Stimulated activated naive CD8-positive, alpha-beta T cell treated with anti-CD3 and anti-CD28 coated beads, Interleukin-15, amount 100 ng/mL, for 72 hours (primary cell): ENCODE results near the gene LRRC41.
A peak's percentile ranks its signal among the peaks of the same experiment; 100 is the strongest.
"Not testable (repeated sequence)": the region's sequence is repeated elsewhere in the genome, so short reads cannot be mapped to it uniquely, and the experiment has no call there.

Experiments
- ATAC-seq: fragments of 150-1000 bp; cut with Tn5 transposase; 2 replicates; pipeline ENCODE4 v1.10.0; 2021; ENCODE audit warnings: mild to moderate bottlenecking, moderate library complexity
- DNase-seq, 2 donors: peaks; one replicate each; pipeline ENCODE4 v3.0.0; 2021 to 2022
- H3K27ac Mint-ChIP-seq, 2 donors: one replicate each; pipeline ENCODE4 v1.8.0; 2022; ENCODE audit warnings: mild to moderate bottlenecking in 2 of 2, mixed read lengths in 2 of 2, moderate library complexity in 2 of 2
- H3K27me3 Mint-ChIP-seq: one replicate; pipeline ENCODE4 v1.8.0; 2022; ENCODE audit warnings: mixed read lengths
- H3K4me1 Mint-ChIP-seq: one replicate; pipeline ENCODE4 v1.8.0; 2022; ENCODE audit warnings: mild to moderate bottlenecking, mixed read lengths
- H3K4me3 Mint-ChIP-seq, 2 donors: one replicate each; pipeline ENCODE4 v1.8.0; 2022; ENCODE audit warnings: mild to moderate bottlenecking in 2 of 2, mixed read lengths in 2 of 2, moderate library complexity in 1 of 2
- H3K9me3 Mint-ChIP-seq, 2 donors: one replicate each; pipeline ENCODE4 v1.8.0; 2022; ENCODE audit warnings: mixed read lengths in 2 of 2

The LRRC41 gene

GRCh38 chr1:46303038-46303871 is at the start of gene LRRC41, which contains the start of gene UQCRH:
TSS of gene LRRC41 (minus strand) at chr1:46303616. CDS start at chr1:46303322, 294 bp downstream.
TSS of gene UQCRH (plus strand) at chr1:46303698. CDS start at chr1:46303767, 69 bp downstream.
- ATAC-seq = peak; percentile 85
- H3K4me1 Mint-ChIP-seq = peaks cover 67% of the 10 kb centered on the region

GRCh38 chr1:46352363-46352762 is 48.9 kb upstream of the LRRC41 start:
- H3K9me3 Mint-ChIP-seq = no peaks in the 10 kb centered on the region
- H3K27ac Mint-ChIP-seq = no peak overlapping the region
- no peak for DNase-seq
- H3K4me3 Mint-ChIP-seq = no peak overlapping the region
- peaks cover 10% of the 10 kb centered on the region for H3K4me1 Mint-ChIP-seq
- H3K27me3 Mint-ChIP-seq = no peaks in the 10 kb centered on the region
- no peak for ATAC-seq

More at GRCh38 chr1:46303038-46303871, at the start of gene LRRC41, which contains the start of gene UQCRH:
- Mint-ChIP-seq H3K9me3 (no peaks in the 10 kb centered on the region), H3K27ac (peak within 1 kb of the TSS; percentile 100), H3K27me3 (no peaks in the 10 kb centered on the region), H3K4me3 (peak within 1 kb of the TSS; percentile 98 to 99)
- DNase-seq = peak; percentile 95

- H3K9me3 Mint-ChIP-seq = no peaks in the 10 kb centered on the region
- H3K27me3 Mint-ChIP-seq = no peaks in the 10 kb centered on the region
- no peak overlapping the region for H3K4me3 Mint-ChIP-seq
- DNase-seq (no peak), ATAC-seq (no peak)
- peaks cover 62% of the 10 kb centered on the region for H3K4me1 Mint-ChIP-seq
- peak overlapping the region in 1 of 2 donors; percentile 29 for H3K27ac Mint-ChIP-seq
These were observed 41.9 kb upstream of the LRRC41 start for GRCh38 chr1:46345281-46345680.

GRCh38 chr1:46344481-46344880 is 41.1 kb upstream of the LRRC41 start:
- H3K27me3 Mint-ChIP-seq = no peaks in the 10 kb centered on the region
- peak overlapping the region in 1 of 2 donors; percentile 36 for H3K27ac Mint-ChIP-seq
- no peaks in the 10 kb centered on the region for H3K9me3 Mint-ChIP-seq
- DNase-seq (no peak), ATAC-seq (no peak)
- H3K4me1 Mint-ChIP-seq = peaks cover 67% of the 10 kb centered on the region
- H3K4me3 Mint-ChIP-seq = no peak overlapping the region

GRCh38 chr1:46343705-46344104 is 40.3 kb upstream of the LRRC41 start:
- Mint-ChIP-seq H3K4me1 (peaks cover 70% of the 10 kb centered on the region), H3K27me3 (no peaks in the 10 kb centered on the region), H3K9me3 (no peaks in the 10 kb centered on the region), H3K27ac (peak overlapping the region in 1 of 2 donors; percentile 46), H3K4me3 (no peak overlapping the region)
- DNase-seq = no peak
- no peak for ATAC-seq

- Mint-ChIP-seq H3K27ac (peak overlapping the region in 1 of 2 donors; percentile 71), H3K27me3 (no peaks in the 10 kb centered on the region), H3K4me3 (peak overlapping the region in 1 of 2 donors; percentile 35), H3K9me3 (no peaks in the 10 kb centered on the region), H3K4me1 (peaks cover 70% of the 10 kb centered on the region)
- ATAC-seq = no peak
- no peak for DNase-seq
These were observed 39.9 kb upstream of the LRRC41 start for GRCh38 chr1:46343351-46343695.

- Mint-ChIP-seq H3K4me3 (peak overlapping the region; percentile 99), H3K27me3 (no peaks in the 10 kb centered on the region), H3K4me1 (peaks cover 65% of the 10 kb centered on the region), H3K9me3 (no peaks in the 10 kb centered on the region), H3K27ac (peak overlapping the region in 1 of 2 donors; percentile 71)
- ATAC-seq (no peak), DNase-seq (no peak)
These were observed 39.4 kb upstream of the LRRC41 start for GRCh38 chr1:46342677-46343350.

GRCh38 chr1:46342084-46342656 is 38.8 kb upstream of the LRRC41 start:
- H3K4me1 Mint-ChIP-seq = peaks cover 60% of the 10 kb centered on the region
- ATAC-seq (no peak), DNase-seq (no peak)
- H3K27me3 Mint-ChIP-seq = no peaks in the 10 kb centered on the region
- peak overlapping the region; percentile 99 for H3K4me3 Mint-ChIP-seq
- H3K27ac Mint-ChIP-seq = peak overlapping the region; percentile 99
- H3K9me3 Mint-ChIP-seq = no peaks in the 10 kb centered on the region

GRCh38 chr1:46341222-46342083 is 38.0 kb upstream of the LRRC41 start:
- no peaks in the 10 kb centered on the region for H3K9me3 Mint-ChIP-seq
- H3K4me3 Mint-ChIP-seq = peak overlapping the region; percentile 99
- ATAC-seq = no peak
- no peak for DNase-seq
- H3K27me3 Mint-ChIP-seq = no peaks in the 10 kb centered on the region
- peak overlapping the region; percentile 99 for H3K27ac Mint-ChIP-seq
- H3K4me1 Mint-ChIP-seq = peaks cover 60% of the 10 kb centered on the region

- H3K27ac Mint-ChIP-seq = peak within 1 kb of the TSS; percentile 99
- H3K9me3 Mint-ChIP-seq = no peaks in the 10 kb centered on the region
- peak; percentile 93 for ATAC-seq
- DNase-seq = peak; percentile 79 to 87
- peak within 1 kb of the TSS; percentile 99 for H3K4me3 Mint-ChIP-seq
- H3K4me1 Mint-ChIP-seq = peaks cover 60% of the 10 kb centered on the region
- no peaks in the 10 kb centered on the region for H3K27me3 Mint-ChIP-seq
These were observed 37.2 kb upstream of the LRRC41 start, which contains the start of gene NSUN4 for GRCh38 chr1:46340404-46341221. TSS of gene NSUN4 (plus strand) at chr1:46340807. CDS start at chr1:46340827, 20 bp downstream.

- peaks cover 29% of the 10 kb centered on the region for H3K4me1 Mint-ChIP-seq
- H3K4me3 Mint-ChIP-seq, H3K9me3 Mint-ChIP-seq, H3K27ac Mint-ChIP-seq, ATAC-seq, H3K27me3 Mint-ChIP-seq, DNase-seq: not testable (repeated sequence)
These were observed 34.0 kb upstream of the LRRC41 start for GRCh38 chr1:46337409-46337808.

- H3K27ac Mint-ChIP-seq = no peak overlapping the region
- H3K9me3 Mint-ChIP-seq = no peaks in the 10 kb centered on the region
- peaks cover 7% of the 10 kb centered on the region for H3K4me1 Mint-ChIP-seq
- ATAC-seq = no peak
- H3K4me3 Mint-ChIP-seq = no peak overlapping the region
- H3K27me3 Mint-ChIP-seq = no peaks in the 10 kb centered on the region
- DNase-seq = no peak
These were observed 31.7 kb upstream of the LRRC41 start for GRCh38 chr1:46335081-46335480.

- H3K9me3 Mint-ChIP-seq = no peaks in the 10 kb centered on the region
- no peaks in the 10 kb centered on the region for H3K27me3 Mint-ChIP-seq
- ATAC-seq (no peak), DNase-seq (no peak)
- no peaks in the 10 kb centered on the region for H3K4me1 Mint-ChIP-seq
- H3K4me3 Mint-ChIP-seq = no peak overlapping the region
- H3K27ac Mint-ChIP-seq = no peak overlapping the region
These were observed 30.6 kb upstream of the LRRC41 start for GRCh38 chr1:46334030-46334384.

- Mint-ChIP-seq H3K4me1 (no peaks in the 10 kb centered on the region), H3K27ac (no peak overlapping the region), H3K27me3 (no peaks in the 10 kb centered on the region), H3K4me3 (no peak overlapping the region), H3K9me3 (no peaks in the 10 kb centered on the region)
- DNase-seq (no peak), ATAC-seq (peak; percentile 52)
These were observed 30.0 kb upstream of the LRRC41 start for GRCh38 chr1:46333300-46334029.
